Smooth muscle cell (in vitro differentiated cells): ENCODE results near the gene PSTPIP1. TPM values are rescaled to one million over a fixed set of nuclear protein-coding genes. Genes with fewer than 3 reads are reported as not detected.

ENCODE experiments used
- DNase-seq: peaks from one replicate; lab custom pipeline; 2025; ENCODE audit not compliant: unreplicated experiment; lab: John Stamatoyannopoulos, UW
- H2AFZ ChIP-seq: fragments of 200-600 bp; sonication (generic); 2 replicates; pipeline ENCODE4 v1.6.0; 2016; ENCODE audit warnings: antibody characterized with exemption, low read depth, mild to moderate bottlenecking
- H3F3A ChIP-seq: fragments of 200-600 bp; sonication (generic); 2 replicates; pipeline ENCODE4 v1.6.0; 2017; ENCODE audit warnings: antibody characterized with exemption, low read depth
- H3K27ac ChIP-seq: fragments of 200-600 bp; sonication (generic); 2 replicates; pipeline ENCODE4 v1.5.1; 2016; ENCODE audit warnings: low read depth, mild to moderate bottlenecking
- H3K27me3 ChIP-seq: fragments of 200-600 bp; sonication (generic); 2 replicates; pipeline ENCODE4 v1.6.1; 2016; ENCODE audit warnings: low read depth, mild to moderate bottlenecking
- H3K36me3 ChIP-seq: fragments of 200-600 bp; sonication (generic); 2 replicates; pipeline ENCODE4 v1.5.1; 2016; ENCODE audit warnings: low read depth
- H3K4me1 ChIP-seq: fragments of 200-600 bp; sonication (generic); 2 replicates; pipeline ENCODE4 v1.5.1; 2016; ENCODE audit warnings: low read depth
- H3K4me2 ChIP-seq: fragments of 200-600 bp; sonication (generic); 2 replicates; pipeline ENCODE4 v1.6.0; 2016; ENCODE audit warnings: mild to moderate bottlenecking
- H3K4me3 ChIP-seq: fragments of 200-600 bp; sonication (generic); 2 replicates; pipeline ENCODE4 v1.5.1; 2016; ENCODE audit warnings: mild to moderate bottlenecking
- H3K79me2 ChIP-seq: fragments of 200-600 bp; sonication (generic); 2 replicates; pipeline ENCODE4 v1.6.0; 2016; ENCODE audit warnings: low read depth, mild to moderate bottlenecking
- H3K9ac ChIP-seq: fragments of 200-600 bp; sonication (generic); 2 replicates; pipeline ENCODE4 v1.6.0; 2016; ENCODE audit warnings: low read depth
- H3K9me3 ChIP-seq: fragments of 200-600 bp; sonication (generic); replicated peaks from 2 replicates; pipeline ENCODE4 v1.5.1; 2016; ENCODE audit warnings: low read depth
- H4K20me1 ChIP-seq: fragments of 200-600 bp; sonication (generic); 2 replicates; pipeline ENCODE4 v1.6.0; 2016; ENCODE audit warnings: low read depth
- CTCF ChIP-seq: fragments of 200-600 bp; sonication (generic); IDR thresholded peaks from 2 replicates; pipeline ENCODE4 v1.5.1; 2017; ENCODE audit warnings: borderline replicate concordance, mild to moderate bottlenecking, antibody characterized with exemption; ENCODE audit not compliant: insufficient read depth, poor library complexity, severe bottlenecking
- WGBS: methylation state at CpG from one replicate; pipeline ENCODE4 v1.1.7; 2016; ENCODE audit warnings: low lambda C conversion rate; 5-methylcytosine and 5-hydroxymethylcytosine counted together
- polyA plus RNA-seq: library from polyadenylated mRNA; unstranded; fragments of >200 nt; fragmentation: Nextera tagmentation; extraction: Ambion mirVana; gene quantifications from 2 replicates; pipeline ENCODE4 v1.2.1, GENCODE V29; 2016
- total RNA-seq: library from RNA; depleted of rRNA; stranded (reverse); fragments of >200 nt; gene quantifications from 2 replicates; pipeline ENCODE4 v1.2.3, GENCODE V29; 2014

PSTPIP1 gene
- total and polyA plus RNA-seq, 2 experiments from 2014 or later, result 0.38 TPM; not detected in 1

- H3K36me3 ChIP-seq, result no peaks in the 10 kb centered on the region
- no peaks in the 10 kb centered on the region for H3K79me2 ChIP-seq
- DNase-seq, result no peak
- no peak overlapping the region for H3K27ac ChIP-seq
- H4K20me1 ChIP-seq, result no peaks in the 10 kb centered on the region
- no peak overlapping the region for H2AFZ ChIP-seq
- no peak overlapping the region for H3K4me3 ChIP-seq
- no peak for TF ChIP-seq CTCF
- no peaks in the 10 kb centered on the region for H3K4me1 ChIP-seq
- WGBS, result 87% methylated on average over 14 of the region's 14 CpGs
- no peaks in the 10 kb centered on the region for H3K27me3 ChIP-seq
- no peaks in the 10 kb centered on the region for H3K9me3 ChIP-seq
- no peak overlapping the region for H3K4me2 ChIP-seq
- no peak overlapping the region for H3K9ac ChIP-seq
- no peaks in the 10 kb centered on the region for H3F3A ChIP-seq
Measured at GRCh38 chr15:77009646-77010311, 14.9 kb downstream of the PSTPIP1 start.

DNA sequence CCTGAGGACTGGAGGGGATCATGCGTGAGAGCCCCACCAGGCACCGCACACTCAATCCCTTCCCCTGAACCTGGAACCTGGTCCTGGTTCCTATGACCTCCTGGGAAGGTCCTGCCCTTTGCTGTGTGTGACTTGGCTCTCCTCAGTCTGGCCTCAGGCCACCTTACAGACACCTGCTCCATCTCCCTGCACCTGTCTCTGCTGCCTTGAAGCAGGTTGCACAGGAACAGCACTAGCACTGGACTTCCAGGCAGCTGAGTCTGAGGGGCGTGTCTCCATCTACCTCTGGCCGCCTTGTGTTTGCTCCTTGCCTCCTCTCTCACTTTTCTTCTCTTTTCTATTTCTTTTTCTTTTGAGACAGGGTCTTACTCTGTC is 15.4 kb downstream of the PSTPIP1 start:
- H3K4me3 ChIP-seq, result no peak overlapping the region
- no peak overlapping the region for H3K27ac ChIP-seq
- H3K36me3 ChIP-seq, result no peaks in the 10 kb centered on the region
- WGBS, result 90% methylated on average over 4 of the region's 4 CpGs
- no peaks in the 10 kb centered on the region for H3K27me3 ChIP-seq
- H3K79me2 ChIP-seq, result no peaks in the 10 kb centered on the region
- no peak for TF ChIP-seq CTCF
- no peaks in the 10 kb centered on the region for H3K4me1 ChIP-seq
- no peak for DNase-seq
- H3K9ac ChIP-seq, result no peak overlapping the region
- no peaks in the 10 kb centered on the region for H4K20me1 ChIP-seq
- H3K4me2 ChIP-seq, result no peak overlapping the region
- no peaks in the 10 kb centered on the region for H3F3A ChIP-seq
- no peak overlapping the region for H2AFZ ChIP-seq
- no peaks in the 10 kb centered on the region for H3K9me3 ChIP-seq

- H3K9ac ChIP-seq, result no peak overlapping the region
- no peaks in the 10 kb centered on the region for H3F3A ChIP-seq
- TF ChIP-seq CTCF, result no peak
- H3K4me3 ChIP-seq, result no peak overlapping the region
- no peaks in the 10 kb centered on the region for H3K79me2 ChIP-seq
- no peak for DNase-seq
- H3K27ac ChIP-seq, result no peak overlapping the region
- no peak overlapping the region for H3K4me2 ChIP-seq
- H2AFZ ChIP-seq, result no peak overlapping the region
- no peaks in the 10 kb centered on the region for H3K36me3 ChIP-seq
- no peaks in the 10 kb centered on the region for H3K4me1 ChIP-seq
- H3K27me3 ChIP-seq, result no peaks in the 10 kb centered on the region
- 83% methylated on average over 4 of the region's 4 CpGs for WGBS
- no peaks in the 10 kb centered on the region for H3K9me3 ChIP-seq
- H4K20me1 ChIP-seq, result no peaks in the 10 kb centered on the region
Measured at GRCh38 chr15:77010857-77011256, 15.9 kb downstream of the PSTPIP1 start.

DNA sequence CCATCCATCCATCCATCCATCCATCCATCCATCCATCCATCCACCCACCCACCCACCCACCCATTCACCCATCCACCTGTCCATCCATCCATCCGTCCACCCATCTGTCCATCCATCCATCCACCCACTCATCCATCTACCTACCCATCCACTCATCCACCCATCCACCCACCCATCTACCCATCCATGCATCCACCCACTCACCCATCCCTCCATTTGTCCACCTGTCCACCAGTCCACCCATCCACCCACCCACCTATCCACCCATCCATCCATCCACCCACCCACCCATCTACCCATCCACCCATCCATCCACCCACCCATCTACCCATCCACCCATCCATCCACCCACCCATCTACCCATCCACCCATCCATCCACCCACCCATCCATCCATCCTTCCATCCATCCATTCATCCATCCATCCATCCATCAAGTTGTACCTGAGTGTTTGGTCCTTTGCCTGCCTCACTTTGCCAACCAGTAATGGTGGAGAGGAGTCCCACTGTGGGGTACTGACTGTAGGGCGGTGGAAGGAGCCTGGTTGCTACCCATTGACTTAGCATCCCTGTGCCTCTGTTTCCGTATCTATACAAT is 17.3 kb downstream of the PSTPIP1 start:
- TF ChIP-seq CTCF, result no peak
- WGBS, result 98% methylated on average over 2 of the region's 3 CpGs

More for the DNA sequence above, 17.3 kb downstream of the PSTPIP1 start:
- H2AFZ ChIP-seq, result no peak overlapping the region
- no peaks in the 10 kb centered on the region for H3K27me3 ChIP-seq
- H3F3A ChIP-seq, result no peaks in the 10 kb centered on the region
- H3K4me2 ChIP-seq, result no peak overlapping the region
- no peaks in the 10 kb centered on the region for H4K20me1 ChIP-seq
- no peaks in the 10 kb centered on the region for H3K36me3 ChIP-seq
- no peaks in the 10 kb centered on the region for H3K79me2 ChIP-seq
- H3K4me1 ChIP-seq, result no peaks in the 10 kb centered on the region
- no peak overlapping the region for H3K4me3 ChIP-seq
- no peaks in the 10 kb centered on the region for H3K9me3 ChIP-seq
- no peak overlapping the region for H3K9ac ChIP-seq
- H3K27ac ChIP-seq, result no peak overlapping the region
- DNase-seq, result no peak
